Activated CD4-positive, alpha-beta T cell treated with anti-CD3 and anti-CD28 coated beads, Interleukin-2, amount 50 U/mL, for 4 hours (primary cell): ENCODE measurements around the gene SYT9.

Experiments
- DNase-seq, 2 experiments: peaks; one replicate each; pipeline ENCODE4 v3.0.0-alpha.2; 2020

Gene SYT9, protein sequence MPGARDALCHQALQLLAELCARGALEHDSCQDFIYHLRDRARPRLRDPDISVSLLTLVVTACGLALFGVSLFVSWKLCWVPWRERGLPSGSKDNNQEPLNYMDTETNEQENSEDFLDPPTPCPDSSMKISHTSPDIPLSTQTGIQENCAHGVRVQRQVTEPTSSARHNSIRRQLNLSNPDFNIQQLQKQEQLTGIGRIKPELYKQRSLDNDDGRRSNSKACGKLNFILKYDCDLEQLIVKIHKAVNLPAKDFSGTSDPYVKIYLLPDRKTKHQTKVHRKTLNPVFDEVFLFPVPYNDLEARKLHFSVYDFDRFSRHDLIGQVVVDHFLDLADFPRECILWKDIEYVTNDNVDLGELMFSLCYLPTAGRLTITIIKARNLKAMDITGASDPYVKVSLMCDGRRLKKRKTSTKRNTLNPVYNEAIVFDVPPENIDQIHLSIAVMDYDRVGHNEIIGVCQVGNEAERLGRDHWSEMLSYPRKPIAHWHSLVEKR

DNA sequence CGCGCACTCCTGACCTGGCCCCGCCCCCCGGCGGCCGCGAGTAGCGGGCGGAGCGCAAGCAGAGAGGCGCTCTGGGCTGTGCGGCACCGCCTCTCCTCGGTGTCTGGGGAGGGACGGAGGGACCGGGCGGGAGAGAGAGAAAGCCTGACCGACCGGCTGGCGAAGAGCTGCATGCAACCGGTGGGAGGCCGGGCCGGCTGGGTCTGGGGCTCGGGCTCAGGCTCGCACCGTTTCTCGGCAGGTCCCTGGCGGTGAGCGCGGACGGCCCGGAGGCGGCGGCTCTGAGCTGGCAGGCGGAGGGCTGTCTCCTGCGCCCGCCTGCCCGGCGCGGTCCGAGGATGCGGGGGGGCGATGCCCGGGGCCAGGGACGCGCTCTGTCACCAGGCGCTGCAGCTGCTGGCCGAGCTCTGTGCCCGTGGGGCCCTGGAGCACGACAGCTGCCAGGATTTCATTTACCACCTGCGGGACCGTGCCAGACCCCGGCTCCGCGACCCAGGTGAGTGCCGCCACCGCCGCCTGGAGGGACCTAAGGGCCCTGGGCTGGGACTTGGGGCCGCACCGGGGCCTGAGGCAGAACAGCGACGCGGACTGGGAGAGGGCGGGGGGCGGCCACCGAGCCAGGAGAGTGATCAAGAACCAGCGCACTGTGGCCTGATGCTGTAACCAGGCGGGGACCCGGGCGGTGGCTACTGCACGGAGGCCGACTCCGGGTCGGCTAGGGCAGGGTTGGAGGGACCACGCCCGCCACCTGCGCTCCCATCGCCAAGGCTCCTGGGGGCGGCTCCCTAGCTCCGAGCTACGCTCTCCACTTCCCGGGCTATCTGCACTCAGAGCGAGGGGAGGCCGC, at the start of gene SYT9:
SYT9 (plus strand) TSS at position 69 of the 847 bp plus-strand sequence; CDS start at position 352, 283 bp downstream.
- no peak for DNase-seq

DNA sequence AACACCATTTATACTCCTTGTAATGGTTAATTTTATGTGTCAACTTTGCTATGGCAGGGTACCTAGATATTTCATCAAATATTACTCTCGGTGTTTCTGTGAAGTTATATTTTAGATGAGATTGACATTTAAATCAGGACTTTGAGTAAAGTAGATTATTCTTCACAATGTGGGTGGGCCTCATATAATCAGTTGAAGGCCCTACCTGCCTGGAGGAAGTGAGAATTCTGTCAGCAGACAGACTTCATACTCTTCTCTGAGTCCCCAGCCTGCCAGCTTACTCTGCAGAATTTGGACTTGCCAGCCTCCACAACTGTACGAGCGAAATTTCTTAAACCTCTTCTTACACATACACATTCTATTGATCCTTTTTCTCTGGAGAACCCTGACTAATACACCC, 49.3 kb upstream of the SYT9 start:
- DNase-seq = no peak

DNA sequence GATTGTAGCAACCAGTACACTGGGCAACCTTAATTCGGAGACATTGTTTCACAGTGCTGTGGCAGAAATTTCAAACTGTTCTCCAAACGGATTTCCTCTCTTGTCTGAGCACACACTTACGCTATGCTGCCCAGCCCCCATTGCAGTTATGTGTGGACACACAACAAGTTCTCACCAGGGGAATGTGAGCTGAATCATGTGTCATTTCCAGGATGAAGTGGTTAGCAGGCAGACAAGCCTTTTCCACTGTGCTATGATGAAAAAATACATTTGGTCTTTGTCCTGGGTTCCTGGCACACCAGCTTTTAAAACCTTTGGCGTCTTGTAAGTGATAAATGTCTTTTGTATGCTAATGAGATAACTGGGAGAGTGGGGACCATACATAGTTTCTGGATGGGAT, 46.9 kb upstream of the SYT9 start:
- no peak for DNase-seq

DNA sequence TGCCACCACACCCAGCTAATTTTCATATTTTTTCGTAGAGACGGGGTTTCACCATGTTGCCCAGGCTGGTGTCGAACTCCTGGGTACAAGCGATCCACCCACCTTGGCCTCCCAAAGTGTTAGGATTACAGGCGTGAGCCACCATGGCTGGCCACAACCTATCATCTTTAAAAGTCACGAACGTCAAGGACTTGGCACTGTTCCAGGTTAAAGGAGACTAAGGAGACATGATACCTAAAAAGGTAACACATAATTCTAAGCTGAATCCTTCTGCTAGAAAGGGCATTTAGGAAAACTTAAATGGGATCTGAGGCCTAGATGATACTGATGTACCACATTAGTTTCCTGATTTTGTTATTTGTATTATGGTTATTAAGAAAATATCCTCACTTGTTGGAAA, 43.3 kb upstream of the SYT9 start:
- DNase-seq = no peak

DNA sequence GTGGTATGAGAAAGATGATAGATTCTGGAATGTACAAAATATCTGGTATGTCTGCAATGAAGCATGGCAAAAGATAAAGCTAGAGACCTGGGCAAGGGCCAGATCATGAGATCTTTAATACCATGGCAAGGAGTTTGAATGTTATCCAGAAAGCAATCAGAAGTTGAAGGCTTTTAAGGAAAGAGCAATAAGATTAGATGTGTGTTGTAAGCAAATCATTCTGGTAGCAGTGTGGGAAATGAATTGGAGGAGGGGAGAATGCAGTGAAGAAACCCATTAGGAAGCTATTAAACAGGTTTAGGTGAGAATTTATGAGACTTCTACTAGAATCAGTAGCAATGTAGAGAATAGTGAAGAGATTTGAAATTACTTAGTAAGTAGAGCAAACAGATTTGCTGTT, 32.2 kb upstream of the SYT9 start:
- DNase-seq = no peak

DNA sequence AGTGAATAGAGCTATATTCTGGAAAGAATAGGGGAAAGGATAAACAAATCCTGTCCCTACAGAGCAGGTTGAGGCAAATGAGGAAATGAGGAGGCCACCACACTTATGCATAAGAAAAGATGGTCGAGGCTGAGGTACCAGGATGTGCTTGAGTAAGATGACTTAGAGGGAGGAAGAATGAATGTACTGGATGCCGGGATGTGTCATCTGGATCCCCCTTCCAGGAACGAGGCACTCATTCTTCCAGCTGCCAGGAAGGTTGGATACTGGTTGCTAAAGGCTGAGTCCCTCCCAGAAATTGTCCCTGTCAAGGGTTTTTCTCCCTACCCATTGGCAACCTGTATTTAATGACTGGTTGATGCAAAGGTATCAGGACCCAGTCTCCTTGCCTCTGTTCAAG, 31.1 kb upstream of the SYT9 start:
- DNase-seq = no peak

DNA sequence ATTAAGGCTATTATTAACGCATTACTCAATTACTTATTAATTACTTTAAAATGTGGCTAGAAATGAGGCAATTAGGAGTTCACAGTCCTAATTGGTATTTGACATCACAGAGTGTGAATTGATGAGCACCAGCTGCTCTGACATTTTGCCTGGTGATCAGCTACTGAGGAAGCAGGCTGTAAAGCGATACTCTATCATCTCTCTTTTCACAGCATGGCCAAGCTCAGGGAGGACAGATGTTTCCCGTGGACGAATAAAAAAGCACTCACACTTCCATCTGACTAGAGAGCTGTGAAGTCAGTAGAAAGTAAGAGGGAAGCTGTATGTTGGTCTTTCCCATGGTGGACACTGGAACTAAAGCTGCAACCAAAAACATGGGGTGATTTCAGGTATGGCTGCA, 29.1 kb upstream of the SYT9 start:
- no peak for DNase-seq

DNA sequence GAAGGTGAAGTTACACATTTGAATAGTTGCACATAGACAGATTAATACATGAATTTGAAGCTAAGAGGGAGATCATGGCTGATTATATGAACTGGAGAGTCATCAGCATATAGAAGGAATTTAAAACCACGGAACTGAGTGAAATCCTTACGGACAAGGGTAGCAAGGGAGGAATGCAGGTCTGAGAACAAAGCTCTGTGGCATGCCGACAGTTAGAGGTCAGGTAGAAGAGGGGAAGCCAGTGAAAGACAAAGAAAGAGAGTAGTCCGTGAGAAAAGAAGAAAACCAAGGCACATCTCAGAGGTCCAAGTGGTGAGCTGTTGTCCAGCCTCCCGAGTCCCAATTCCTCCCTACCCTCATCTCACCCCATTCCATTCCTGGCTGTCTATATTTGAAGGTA, 11.8 kb upstream of the SYT9 start:
- DNase-seq = no peak

DNA sequence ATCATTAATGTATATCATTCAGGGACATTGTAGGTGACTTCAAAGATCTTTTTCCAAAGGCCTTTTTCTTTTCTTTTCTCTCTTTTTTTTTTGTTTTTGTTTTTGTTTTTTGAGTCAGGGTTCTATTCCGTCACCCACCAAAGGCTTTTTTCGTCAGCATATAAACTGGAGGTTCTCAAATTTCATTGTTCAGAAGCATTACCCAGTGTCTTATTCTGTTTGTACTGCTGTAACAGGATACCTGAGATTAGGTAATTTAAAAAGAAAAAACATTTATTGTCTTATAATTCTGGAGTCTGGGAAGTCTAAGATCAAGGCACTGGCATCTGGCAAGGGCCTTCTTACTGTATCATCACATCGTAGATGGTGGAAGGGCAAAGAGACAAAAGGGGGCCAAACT, 6.4 kb upstream of the SYT9 start:
- DNase-seq = no peak

DNA sequence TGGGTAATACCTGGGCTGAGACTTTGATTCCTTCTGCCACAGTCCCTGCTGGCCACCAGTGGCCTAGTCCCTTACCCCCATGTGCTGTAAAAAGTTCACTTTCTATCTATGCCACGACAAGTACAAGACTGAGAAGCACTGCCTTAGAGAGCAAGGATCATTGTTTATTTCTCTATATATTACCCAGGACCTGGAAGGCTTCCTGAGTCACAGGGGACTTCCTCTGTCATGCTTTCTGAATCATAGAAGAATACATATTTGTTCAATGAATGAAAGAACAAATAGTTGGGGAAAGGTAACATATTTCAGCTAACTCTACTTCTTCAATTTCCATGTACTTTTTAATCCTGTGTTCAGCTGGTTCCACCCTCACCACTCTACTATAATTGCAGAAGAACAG, 5.5 kb upstream of the SYT9 start:
- DNase-seq = no peak

DNA sequence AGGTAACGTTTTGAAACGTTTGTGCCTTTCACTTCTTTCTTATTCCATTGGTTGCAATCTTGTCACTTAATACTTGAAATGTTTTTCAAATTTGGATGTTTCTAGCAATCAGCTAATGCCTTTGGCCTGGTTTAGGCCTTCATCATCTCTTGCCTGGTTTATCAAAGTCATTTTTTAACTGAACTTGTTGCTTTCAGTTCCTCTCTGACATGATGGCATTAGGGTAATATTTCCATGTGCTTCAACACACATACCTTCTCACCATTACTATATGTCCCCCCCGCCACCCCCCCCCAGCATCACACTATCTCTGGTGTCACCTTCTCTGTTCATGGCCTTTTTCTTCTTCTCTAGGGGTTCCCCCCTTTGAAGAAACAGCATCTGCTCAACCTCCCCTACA, 1.5 kb upstream of the SYT9 start:
- no peak for DNase-seq

DNA sequence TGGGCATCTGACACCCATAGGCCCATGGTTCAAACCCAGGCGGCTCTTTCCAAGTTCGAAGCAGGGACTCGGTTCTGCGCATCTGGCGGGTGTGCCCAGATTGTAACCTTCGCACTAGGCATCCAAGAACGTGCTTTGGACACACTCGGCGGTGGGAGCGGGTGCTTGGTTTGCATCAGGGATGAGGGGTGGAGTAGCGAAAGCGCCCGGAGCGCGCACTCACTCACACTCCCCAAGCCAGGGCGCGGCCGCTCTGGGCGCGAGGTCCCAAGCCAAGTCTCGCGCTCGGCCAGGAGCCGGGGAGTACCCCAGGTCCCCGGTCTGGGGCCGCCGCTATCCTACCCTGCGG, 243 bp upstream of the SYT9 start:
- DNase-seq = no peak

DNA sequence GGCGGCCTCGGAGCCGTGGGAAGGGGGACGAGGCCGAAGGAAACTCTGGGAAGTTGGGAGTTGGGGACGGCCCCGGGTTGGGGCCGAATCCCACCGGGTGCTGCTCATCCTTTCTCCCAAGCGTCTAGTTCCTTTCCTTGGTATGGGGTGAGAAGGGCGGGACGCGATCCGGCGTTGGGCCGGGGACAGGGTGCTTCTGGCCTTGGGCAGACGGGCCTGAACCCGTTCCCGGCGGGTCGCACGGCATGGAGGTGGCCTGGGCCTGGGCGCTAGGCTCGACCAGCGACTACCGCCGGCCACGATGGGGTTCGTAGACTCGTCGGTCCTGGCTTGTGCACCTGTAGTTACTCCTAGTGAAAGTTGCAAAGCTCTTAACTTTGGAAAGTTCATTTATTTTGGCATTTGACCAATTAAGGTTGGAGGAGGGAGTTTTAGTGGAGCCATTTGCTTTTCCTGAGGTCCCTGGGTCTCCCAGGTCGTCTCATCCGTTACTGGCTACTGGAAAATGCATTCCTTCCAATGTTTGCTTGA, 1.0 kb downstream of the SYT9 start:
- no peak for DNase-seq

DNA sequence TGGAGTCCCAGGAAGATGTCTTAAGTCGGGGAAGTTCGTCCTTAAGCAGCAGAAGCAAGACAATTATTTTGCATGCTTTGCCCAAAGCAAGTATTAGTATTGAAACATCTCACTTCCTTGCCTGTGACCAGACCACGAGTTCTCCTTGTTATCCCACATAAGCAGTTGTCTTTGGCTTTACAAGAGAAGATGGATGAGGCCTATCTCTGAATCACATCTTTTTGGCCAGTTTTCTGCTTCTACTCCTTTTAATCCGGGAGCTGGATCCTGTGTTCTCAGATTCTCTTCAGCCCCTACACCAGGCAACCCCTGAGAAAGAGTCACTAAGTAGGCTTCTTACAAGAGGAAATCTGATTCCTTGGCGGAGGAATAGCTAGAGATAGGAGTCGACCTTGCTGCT, 2.1 kb downstream of the SYT9 start:
- no peak for DNase-seq

DNA sequence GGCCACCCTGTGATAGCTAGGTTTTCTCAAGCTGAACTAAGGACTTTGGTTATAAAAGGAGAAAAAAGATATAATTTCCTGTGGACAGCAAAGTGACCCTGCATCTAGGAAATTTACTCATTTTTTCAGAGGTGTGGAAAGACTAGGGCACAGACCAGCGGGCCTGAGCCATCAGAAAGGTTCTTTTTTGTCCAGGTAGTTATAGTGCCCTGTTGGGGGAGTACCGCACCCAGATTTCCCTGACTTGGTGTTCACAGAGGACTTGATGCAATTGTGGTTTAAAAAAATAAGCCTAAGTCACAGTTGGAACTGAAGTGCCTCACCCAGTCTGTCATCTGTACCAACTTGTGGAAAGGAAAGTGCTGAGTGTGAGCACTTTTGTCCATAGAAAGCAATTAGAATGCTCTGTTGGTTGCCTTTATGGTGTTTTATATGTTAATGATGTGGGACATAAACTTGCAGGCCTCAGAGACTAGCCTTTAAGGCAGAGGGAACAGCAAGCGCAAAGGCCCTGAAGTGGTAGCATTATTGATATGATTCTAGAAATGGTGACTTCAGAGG, 3.1 kb downstream of the SYT9 start:
- no peak for DNase-seq

DNA sequence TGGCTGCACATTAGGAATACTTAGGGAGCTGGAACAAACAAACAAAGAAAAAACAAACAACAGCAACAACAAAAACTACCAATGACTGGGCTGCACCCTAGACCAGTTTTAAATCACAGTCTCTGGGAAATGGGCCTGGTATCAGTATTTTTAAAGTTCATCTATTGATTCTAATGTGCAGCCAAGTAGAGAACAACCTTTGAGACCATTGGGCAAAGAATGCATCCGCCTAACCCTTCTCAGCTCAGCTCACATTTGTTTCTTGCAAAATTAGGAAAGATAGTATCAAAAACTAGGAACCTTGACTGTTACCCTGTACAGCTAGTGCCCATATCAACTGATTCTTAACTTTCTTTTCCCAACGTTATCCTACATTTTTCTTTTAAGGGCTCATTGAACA, 5.2 kb downstream of the SYT9 start:
- no peak for DNase-seq

DNA sequence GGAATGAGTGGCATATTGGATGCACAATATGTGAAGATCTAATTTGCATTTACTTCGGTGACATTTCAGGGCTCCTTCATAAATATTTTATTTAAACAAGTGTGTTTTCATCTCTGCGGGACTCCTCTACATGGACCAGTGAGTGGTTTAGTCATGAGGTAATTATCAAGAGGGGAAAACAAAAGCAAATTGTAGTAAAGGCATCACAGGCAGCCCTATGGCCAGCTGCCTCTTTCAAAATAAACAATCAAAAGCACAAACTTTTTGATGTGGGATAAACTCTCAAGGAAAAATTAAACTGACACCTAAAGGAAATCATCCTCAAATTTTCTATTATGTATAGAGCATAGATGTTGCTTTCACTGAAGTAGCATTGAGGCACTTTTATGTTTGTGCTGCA, 6.0 kb downstream of the SYT9 start:
- DNase-seq = no peak

DNA sequence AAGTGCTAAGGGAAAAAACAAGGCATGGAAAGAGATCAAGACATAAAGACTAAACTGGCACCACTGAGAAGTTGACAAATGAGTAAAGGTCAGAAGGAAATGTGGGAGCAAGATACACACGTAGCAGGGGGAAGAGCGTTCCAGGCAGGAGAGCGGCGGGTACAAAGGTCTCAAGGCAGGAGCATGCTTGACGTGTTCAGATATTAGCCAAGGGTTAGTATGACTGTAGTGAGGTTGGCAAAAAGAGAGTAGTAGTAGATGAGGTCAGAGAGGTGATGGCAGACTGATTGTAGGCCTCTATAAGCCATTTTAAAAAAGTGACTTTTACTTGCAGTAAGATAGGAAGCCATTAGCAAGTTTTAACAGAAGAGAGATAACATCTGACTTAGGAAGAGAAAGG, 9.9 kb downstream of the SYT9 start:
- no peak for DNase-seq

DNA sequence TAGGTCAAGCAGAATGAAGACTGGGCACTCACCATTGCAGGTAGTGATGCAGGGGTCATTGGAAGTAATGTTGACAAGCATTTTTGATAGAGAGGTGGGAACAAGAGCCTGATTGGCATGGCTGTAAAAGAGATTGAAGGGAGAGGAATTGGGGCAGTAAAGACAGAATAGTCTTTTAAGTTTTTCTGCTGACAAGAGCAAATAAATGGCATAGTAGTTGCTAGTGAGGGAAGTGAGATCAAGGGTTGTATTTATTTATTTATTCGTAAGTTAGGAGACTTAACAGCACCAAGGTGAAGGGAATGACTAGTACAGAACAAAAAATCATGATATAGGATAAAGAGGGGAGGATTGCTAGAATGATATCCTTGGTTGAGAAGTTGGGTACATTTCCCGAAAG, 11.0 kb downstream of the SYT9 start:
- no peak for DNase-seq

DNA sequence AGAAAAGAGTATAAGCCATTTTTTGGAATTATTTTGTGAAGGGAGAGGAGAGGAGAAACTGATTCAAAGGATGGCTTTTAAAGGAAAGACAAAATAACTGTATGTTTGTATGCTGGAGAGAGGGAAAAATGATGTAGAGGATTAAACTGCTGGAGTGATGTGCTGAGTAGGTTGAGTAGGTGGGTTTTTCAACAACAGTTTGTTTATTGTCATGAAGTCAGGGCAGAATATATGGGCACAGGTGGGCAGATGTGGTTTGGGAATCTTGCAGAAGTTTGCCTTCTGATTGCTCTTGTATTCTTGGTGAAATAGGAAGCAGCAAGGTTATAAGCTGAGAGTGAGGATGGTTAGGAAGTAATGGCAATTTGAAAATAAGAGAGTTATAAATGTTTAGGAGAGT, 12.1 kb downstream of the SYT9 start:
- no peak for DNase-seq

DNA sequence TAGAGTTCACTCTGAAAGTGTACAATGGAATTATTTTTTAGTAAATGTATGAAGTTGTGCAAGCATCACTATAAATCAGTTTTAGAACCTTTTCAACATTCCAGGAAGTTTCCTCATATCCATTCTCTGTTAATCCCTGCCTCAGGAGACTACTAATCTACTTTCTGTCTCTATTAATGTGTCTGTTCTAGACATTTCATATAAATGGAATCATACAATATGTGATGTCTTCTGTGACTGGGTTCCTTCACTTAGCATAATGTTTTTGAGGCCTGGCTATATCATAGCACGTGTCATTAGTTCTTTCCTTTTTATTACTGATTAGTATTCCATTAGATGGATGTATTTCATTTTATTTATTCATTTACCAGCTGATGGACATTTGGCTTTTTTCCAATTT, 17.1 kb downstream of the SYT9 start:
- DNase-seq = no peak

DNA sequence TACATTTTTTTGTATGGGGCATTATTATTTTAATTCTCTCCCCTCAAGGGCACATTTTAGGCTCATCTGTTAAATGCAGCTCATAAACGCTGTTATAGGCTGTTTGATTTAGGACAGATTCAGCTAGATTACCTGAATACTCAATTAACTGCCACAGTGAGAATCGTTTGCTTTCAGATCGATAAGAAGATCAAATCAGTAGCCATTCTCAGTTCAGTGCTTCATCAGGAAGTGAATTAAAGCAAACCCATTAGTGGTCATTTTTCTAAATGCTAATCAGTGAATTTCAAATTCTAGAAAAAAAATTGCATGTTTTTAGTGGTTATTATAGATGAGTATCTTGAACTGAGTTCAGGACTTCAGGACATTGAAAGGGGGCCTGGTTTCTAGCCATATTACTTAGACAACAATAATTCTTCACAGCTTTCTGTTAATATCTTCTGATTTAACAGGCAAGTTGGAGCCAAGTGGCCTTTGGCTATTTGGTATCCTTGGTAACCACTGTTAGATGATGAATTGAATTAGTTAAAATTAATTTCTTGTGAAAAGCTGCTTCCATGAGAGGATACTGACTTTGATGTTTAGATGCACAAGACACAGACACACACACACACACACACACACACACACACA, 18.6 kb downstream of the SYT9 start:
- DNase-seq = no peak

DNA sequence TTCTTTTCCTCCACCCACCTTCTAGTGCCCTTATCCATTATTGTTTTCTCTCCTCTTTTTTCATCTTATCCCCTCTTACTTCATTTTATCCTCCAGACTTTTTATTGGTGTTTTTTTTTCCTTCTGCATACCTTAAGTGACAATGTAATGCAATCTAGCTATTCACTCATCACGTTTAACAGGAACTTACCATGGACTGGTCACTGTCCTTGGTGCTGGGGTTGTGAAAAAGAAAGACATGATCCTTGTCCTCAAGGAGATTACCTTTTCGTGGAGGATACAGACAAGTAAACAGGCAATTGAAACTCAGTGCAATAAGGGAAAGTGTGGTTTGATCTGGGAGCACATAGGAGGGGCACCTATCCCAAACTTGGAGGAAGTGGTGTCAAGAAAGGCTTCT, 20.7 kb downstream of the SYT9 start:
- no peak for DNase-seq
